NAMALWA (cell line): ENCODE measurements around the gene UNC50.

ENCODE experiments used
- DNase-seq: peaks from one replicate; pipeline ENCODE4 v3.0.0-alpha.2; 2015; ENCODE audit warnings: low spot score

The UNC50 gene

DNA sequence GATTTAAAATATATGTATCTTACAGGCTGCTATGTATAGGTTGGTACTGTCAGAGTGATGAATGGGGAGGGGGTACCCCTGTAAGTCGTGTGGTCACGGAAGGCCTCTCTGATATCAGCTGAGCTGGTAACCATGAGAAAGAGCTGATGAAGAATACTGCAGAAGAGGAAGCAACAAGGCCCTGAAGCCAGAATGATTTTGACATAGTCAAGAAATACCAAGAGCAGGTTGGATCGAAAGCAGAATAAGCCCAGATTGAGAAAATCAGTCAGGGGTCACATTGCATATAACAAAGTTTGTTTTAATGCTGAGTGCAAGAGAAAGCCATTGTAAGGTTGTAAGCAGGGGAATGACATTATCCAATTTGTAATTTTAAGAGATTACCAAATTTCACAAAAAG, 57.3 kb downstream of the UNC50 start:
- no peak for DNase-seq
